RWPE1 (cell line): ENCODE data around the gene MED8.

Experiments used
- CTCF ChIA-PET: fragments of 350-600 bp; sonication (Branson Sonifier 250); formaldehyde crosslinking; extraction: SDS; loops from one replicate; lab custom pipeline; 2021; lab: Yijun Ruan, JAX
- POLR2A ChIA-PET: fragments of 400-600 bp; formaldehyde crosslinking; extraction: SDS; loops from one replicate; lab custom pipeline; 2020; ENCODE audit warnings: antibody characterized with exemption; ENCODE audit not compliant: low non-redundant PET; lab: Yijun Ruan, JAX
- DNase-seq: peaks from one replicate; pipeline ENCODE4 v3.0.0; 2012; ENCODE audit warnings: low spot score
- H3K27ac ChIP-seq: fragments of 450-650 bp; 2 replicates; pipeline ENCODE4 v1.5.1; 2017
- CTCF ChIP-seq: fragments of 450-650 bp; conservative IDR thresholded peaks from 2 replicates; pipeline ENCODE4 v1.5.1; 2017; ENCODE audit warnings: low read depth, mild to moderate bottlenecking

Gene MED8

GRCh38 chr1:43430831-43431230, 41.2 kb upstream of the MED8 start:
- TF ChIP-seq CTCF, result no peak
- no peak for DNase-seq
- CTCF ChIA-PET, result no interaction called here
- H3K27ac ChIP-seq, result no peak overlapping the region
- POLR2A ChIA-PET, result no interaction called here

GRCh38 chr1:43427941-43428340, 38.3 kb upstream of the MED8 start:
- DNase-seq, result no peak
- TF ChIP-seq CTCF, result no peak
- ChIA-PET CTCF (interaction anchor here (0.5 kb wide), 1 partner anchor 199 kb away, joined by 5 read pairs; no protein-coding TSS in a partner anchor), POLR2A (no interaction called here)
- H3K27ac ChIP-seq, result no peak overlapping the region; the same call in 1 of the 2 replicates

- no peak for DNase-seq
- POLR2A ChIA-PET, result no interaction called here
- TF ChIP-seq CTCF, result no peak
- no peak overlapping the region for H3K27ac ChIP-seq
- CTCF ChIA-PET, result interaction anchor here (0.5 kb wide), 2 partner anchors 103 to 898 kb away, joined by 3 read pairs; no protein-coding TSS in a partner anchor
These were observed 37.9 kb upstream of the MED8 start for GRCh38 chr1:43427524-43427923.

GRCh38 chr1:43426221-43426620, 36.6 kb upstream of the MED8 start:
- CTCF ChIA-PET, result no interaction called here

GRCh38 chr1:43425045-43425444, 35.4 kb upstream of the MED8 start:
- no peak for DNase-seq
- peak overlapping the region; percentile 80 for H3K27ac ChIP-seq
- no peak for TF ChIP-seq CTCF
- ChIA-PET CTCF (no interaction called here), POLR2A (no interaction called here)

More at GRCh38 chr1:43426221-43426620, 36.6 kb upstream of the MED8 start:
- TF ChIP-seq CTCF, result no peak
- POLR2A ChIA-PET, result no interaction called here
- peak overlapping the region; percentile 80; the same call in 1 of the 2 replicates for H3K27ac ChIP-seq
- no peak for DNase-seq

GRCh38 chr1:43423672-43424550, 34.3 kb upstream of the MED8 start:
- CTCF ChIA-PET, result no interaction called here
- POLR2A ChIA-PET, result no interaction called here
- TF ChIP-seq CTCF, result no peak
- DNase-seq, result peak; percentile 82
- H3K27ac ChIP-seq, result peak overlapping the region; percentile 80
